Esophagus squamous epithelium (tissue), 5 donors: ENCODE measurements around the gene NHSL1. TPM values are rescaled to one million over a fixed set of nuclear protein-coding genes. Genes with fewer than 3 reads are reported as not detected.

Experiments
- DNase-seq: peaks from one replicate; lab custom pipeline; 2025; lab: John Stamatoyannopoulos, UW
- H3K27ac ChIP-seq, 4 donors: fragments of 200-600 bp; sonication (generic); one replicate each; pipeline ENCODE4 v1.5.1; 2016 to 2019; ENCODE audit warnings: mild to moderate bottlenecking in 1 of 4
- H3K27me3 ChIP-seq, 4 donors: fragments of 200-600 bp; sonication (generic); 1 replicate in 3 of 4; 2 replicates in 1 of 4; pipeline versions ENCODE4 v1.5.1 to v1.6.0; 2017 to 2021; ENCODE audit warnings: antibody characterized with exemption in 1 of 4
- H3K36me3 ChIP-seq, 3 donors: fragments of 200-600 bp; sonication (generic); one replicate each; pipeline ENCODE4 v1.5.1; 2016 to 2019
- H3K4me1 ChIP-seq, 3 donors: fragments of 200-600 bp; sonication (generic); one replicate each; pipeline ENCODE4 v1.5.1; 2017 to 2019
- H3K4me3 ChIP-seq, 4 donors: fragments of 200-600 bp; sonication (generic); 1 replicate in 3 of 4; 2 replicates in 1 of 4; pipeline ENCODE4 v1.5.1; 2016 to 2019; ENCODE audit warnings: mild to moderate bottlenecking in 2 of 4, moderate library complexity in 1 of 4
- H3K9me3 ChIP-seq, 3 donors: fragments of 200-600 bp; sonication (generic); one replicate each; pipeline ENCODE4 v1.5.1; 2016 to 2019
- CTCF ChIP-seq, 6 experiments: fragments of 450-650 bp in 4 of 6; fragments of 200-600 bp in 2 of 6; sonication (generic) in 2 of 6; IDR thresholded peaks; one replicate each; pipeline ENCODE4 v1.5.1; 2016 to 2019; ENCODE audit warnings: antibody characterized with exemption in 6 of 6, mild to moderate bottlenecking in 4 of 6, moderate library complexity in 4 of 6
- POLR2A ChIP-seq, 4 donors: fragments of 450-650 bp; IDR thresholded peaks; one replicate each; pipeline ENCODE4 v1.6.1; 2017; ENCODE audit warnings: antibody characterized with exemption in 4 of 4, mild to moderate bottlenecking in 4 of 4, moderate library complexity in 3 of 4
- whole genome bisulfite sequencing, 2 donors: methylation state at CpG; one replicate each; pipeline ENCODE4 v1.1.5; 2018; 5-methylcytosine and 5-hydroxymethylcytosine counted together
- intact Hi-C: fragments of 100-400 bp; cut with DNase I; formaldehyde crosslinking; loops from one replicate; pipeline ENCODE4 v1.15.0; 2022
- total RNA-seq, 4 donors: library from RNA; depleted of rRNA; stranded (reverse); fragments of >200 nt; gene quantifications; one replicate each; pipeline ENCODE4 v1.1.0, GENCODE V29; 2016
- donor health status: DM: yes; HTN: yes; CAD: no.

Gene NHSL1
- total RNA-seq, 4 donors from 2014 or later: 13.1 to 58.2 (median 32.0) TPM

GRCh38 chr6:138421089-138421488 lies 78.2 kb downstream of the NHSL1 start:
- TF ChIP-seq CTCF (IDR thresholded peaks at IDR 0.05) (no peak), POLR2A (IDR thresholded peaks at IDR 0.05) (no peak)
- no peak for DNase-seq
- peaks cover 0 to 3% (median 0%) of the 10 kb centered on the region in 3 donors for H3K4me1 ChIP-seq
- H3K27me3 ChIP-seq: no peaks in the 10 kb centered on the region
- WGBS, 2 donors: 65 to 82% methylated on average over 3 to 5 of the region's 6 CpGs
- intact Hi-C loops: no loop called here
- peaks cover 0 to 74% (median 0%) of the 10 kb centered on the region in 3 donors for H3K36me3 ChIP-seq
- no peak overlapping the region for H3K4me3 ChIP-seq
- H3K27ac ChIP-seq: no peak overlapping the region
- no peaks in the 10 kb centered on the region for H3K9me3 ChIP-seq

- no peaks in the 10 kb centered on the region for H3K9me3 ChIP-seq
- peaks cover 0 to 3% (median 0%) of the 10 kb centered on the region in 3 donors for H3K4me1 ChIP-seq
- WGBS, 2 donors: 90 to 95% methylated on average over 2 to 4 of the region's 4 CpGs
- intact Hi-C loops: no loop called here
- no peak overlapping the region for H3K4me3 ChIP-seq
- H3K36me3 ChIP-seq: peaks cover 0 to 74% (median 0%) of the 10 kb centered on the region in 3 donors
- H3K27ac ChIP-seq: no peak overlapping the region
- DNase-seq: no peak
- TF ChIP-seq CTCF (IDR thresholded peaks at IDR 0.05) (no peak), POLR2A (IDR thresholded peaks at IDR 0.05) (no peak)
- no peaks in the 10 kb centered on the region for H3K27me3 ChIP-seq
Measured at GRCh38 chr6:138420356-138420755, 78.9 kb downstream of the NHSL1 start.

GRCh38 chr6:138419766-138420165 lies 79.5 kb downstream of the NHSL1 start:
- Histone ChIP-seq H3K36me3 (peaks cover 0 to 74% (median 0%) of the 10 kb centered on the region in 3 donors), H3K27ac (no peak overlapping the region), H3K4me1 (peaks cover 0 to 3% (median 0%) of the 10 kb centered on the region in 3 donors), H3K27me3 (no peaks in the 10 kb centered on the region), H3K4me3 (no peak overlapping the region), H3K9me3 (no peaks in the 10 kb centered on the region)
- DNase-seq: no peak
- WGBS, 2 donors: 100% methylated on average over 1 of the region's 3 CpGs
- no peak for TF ChIP-seq CTCF (IDR thresholded peaks at IDR 0.05)
- TF ChIP-seq POLR2A (IDR thresholded peaks at IDR 0.05): no peak
- intact Hi-C loops: no loop called here

GRCh38 chr6:138418118-138418742 lies 81.1 kb downstream of the NHSL1 start:
- Histone ChIP-seq H3K27me3 (no peaks in the 10 kb centered on the region), H3K4me1 (peaks cover 0 to 2% (median 0%) of the 10 kb centered on the region in 3 donors), H3K27ac (no peak overlapping the region), H3K36me3 (peaks cover 0 to 74% (median 2%) of the 10 kb centered on the region in 3 donors), H3K9me3 (no peaks in the 10 kb centered on the region), H3K4me3 (no peak overlapping the region)
- 93 to 100% methylated on average over 3 of the region's 3 CpGs for WGBS, 2 donors
- DNase-seq: no peak
- TF ChIP-seq CTCF (IDR thresholded peaks at IDR 0.05) (no peak), POLR2A (IDR thresholded peaks at IDR 0.05) (no peak)
- intact Hi-C loops: no loop called here

GRCh38 chr6:138417493-138418117 lies 81.7 kb downstream of the NHSL1 start:
- WGBS, 2 donors: 79 to 91% methylated on average over 3 of the region's 3 CpGs
- intact Hi-C loops: no loop called here
- Histone ChIP-seq H3K4me3 (no peak overlapping the region), H3K27ac (no peak overlapping the region), H3K9me3 (no peaks in the 10 kb centered on the region), H3K36me3 (peaks cover 0 to 78% (median 6%) of the 10 kb centered on the region in 3 donors), H3K27me3 (no peaks in the 10 kb centered on the region), H3K4me1 (no peaks in the 10 kb centered on the region)
- TF ChIP-seq CTCF (IDR thresholded peaks at IDR 0.05) (no peak), POLR2A (IDR thresholded peaks at IDR 0.05) (no peak)
- DNase-seq: no peak
